Cardiac muscle cell (in vitro differentiated cells and primary cell): ENCODE measurements around the gene FAM184B. TPM values are rescaled to one million over a fixed set of nuclear protein-coding genes. Genes with fewer than 3 reads are reported as not detected.

Experiments
- DNase-seq, 2 donors: peaks; one replicate each; pipeline versions ENCODE4 v3.0.0 to v3.0.0-alpha.2; 2010 to 2017; ENCODE audit warnings: low read depth in 1 of 2, low spot score in 1 of 2
- H3K27ac ChIP-seq: fragments of 200-600 bp; sonication (generic); 2 replicates; pipeline ENCODE4 v1.5.1; 2016
- H3K27me3 ChIP-seq: fragments of 200-600 bp; sonication (generic); 2 replicates; pipeline ENCODE4 v1.6.0; 2016; ENCODE audit warnings: control low read depth
- H3K36me3 ChIP-seq: fragments of 200-600 bp; sonication (generic); 2 replicates; pipeline ENCODE4 v1.5.1; 2016; ENCODE audit warnings: control low read depth
- H3K4me1 ChIP-seq: fragments of 200-600 bp; sonication (generic); 2 replicates; pipeline ENCODE4 v1.8.1; 2017; ENCODE audit warnings: low read depth, mild to moderate bottlenecking, mixed run types
- H3K4me3 ChIP-seq: fragments of 200-600 bp; sonication (generic); 2 replicates; pipeline ENCODE4 v1.5.1; 2016; ENCODE audit warnings: mild to moderate bottlenecking
- H3K9me3 ChIP-seq: fragments of 200-600 bp; sonication (generic); 2 replicates; pipeline ENCODE4 v1.5.1; 2017; ENCODE audit warnings: low read depth, mild to moderate bottlenecking, control low read depth
- CTCF ChIP-seq: IDR thresholded peaks from 2 replicates; pipeline ENCODE4 v1.5.1; 2012; ENCODE audit warnings: low read depth, mild to moderate bottlenecking, low read length
- polyA plus RNA-seq: library from polyadenylated mRNA; unstranded; fragments of >200 nt; fragmentation: Nextera tagmentation; extraction: Ambion mirVana; gene quantifications from 2 replicates; pipeline ENCODE4 v1.2.1, GENCODE V29; 2016
- total RNA-seq: library from RNA; depleted of rRNA; stranded (reverse); fragments of >200 nt; gene quantifications from 2 replicates; pipeline ENCODE4 v1.2.3, GENCODE V29; 2016

The FAM184B gene
- total and polyA plus RNA-seq, 2 experiments from 2014 or later: not detected

- no peaks in the 10 kb centered on the region for H3K27me3 ChIP-seq
- H3K27ac ChIP-seq: no peak overlapping the region
- H3K4me3 ChIP-seq: no peak overlapping the region
- DNase-seq: no peak
- H3K36me3 ChIP-seq: peaks cover 34% of the 10 kb centered on the region
- no peak for TF ChIP-seq CTCF
- no peaks in the 10 kb centered on the region for H3K9me3 ChIP-seq
- H3K4me1 ChIP-seq: no peaks in the 10 kb centered on the region
These were observed 185.9 kb downstream of the FAM184B start for GRCh38 chr4:17595471-17596005.

- no peak overlapping the region for H3K4me3 ChIP-seq
- no peak overlapping the region for H3K27ac ChIP-seq
- no peaks in the 10 kb centered on the region for H3K4me1 ChIP-seq
- DNase-seq: no peak
- no peaks in the 10 kb centered on the region for H3K9me3 ChIP-seq
- peaks cover 55% of the 10 kb centered on the region for H3K36me3 ChIP-seq
- TF ChIP-seq CTCF: no peak
- H3K27me3 ChIP-seq: no peaks in the 10 kb centered on the region
These were observed 192.1 kb downstream of the FAM184B start for GRCh38 chr4:17589355-17589754.

GRCh38 chr4:17587094-17587822, 194.2 kb downstream of the FAM184B start:
- no peaks in the 10 kb centered on the region for H3K4me1 ChIP-seq
- H3K9me3 ChIP-seq: no peaks in the 10 kb centered on the region
- H3K27ac ChIP-seq: no peak overlapping the region
- no peak overlapping the region for H3K4me3 ChIP-seq
- H3K27me3 ChIP-seq: no peaks in the 10 kb centered on the region
- no peak for TF ChIP-seq CTCF
- peaks cover 66% of the 10 kb centered on the region for H3K36me3 ChIP-seq
- DNase-seq: no peak

GRCh38 chr4:17584521-17585213, 196.8 kb downstream of the FAM184B start:
- no peak for DNase-seq
- Histone ChIP-seq H3K4me1 (no peaks in the 10 kb centered on the region), H3K36me3 (peaks cover 66% of the 10 kb centered on the region), H3K27me3 (no peaks in the 10 kb centered on the region), H3K9me3 (no peaks in the 10 kb centered on the region), H3K27ac (no peak overlapping the region), H3K4me3 (no peak overlapping the region)
- no peak for TF ChIP-seq CTCF

- no peak overlapping the region for H3K27ac ChIP-seq
- H3K27me3 ChIP-seq: no peaks in the 10 kb centered on the region
- no peak for TF ChIP-seq CTCF
- no peaks in the 10 kb centered on the region for H3K9me3 ChIP-seq
- H3K36me3 ChIP-seq: peaks cover 59% of the 10 kb centered on the region
- H3K4me1 ChIP-seq: no peaks in the 10 kb centered on the region
- DNase-seq: no peak
- no peak overlapping the region for H3K4me3 ChIP-seq
These were observed 197.5 kb downstream of the FAM184B start for GRCh38 chr4:17583941-17584340.
